CD4-positive, alpha-beta T cell treated with Interleukin-1 beta for 1 hour (primary cell): Measurements from ENCODE around the gene GJC1.
"Not testable (repeated sequence)": the region's sequence is repeated elsewhere in the genome, so short reads cannot be mapped to it uniquely, and the experiment has no call there.

Experiments used
- DNase-seq, 2 donors: peaks; one replicate each; pipeline ENCODE4 v3.0.0-alpha.2; 2020 to 2022

Gene GJC1

GRCh38 chr17:44758414-44759085 is 71.5 kb downstream of the GJC1 start, which contains the start of gene ADAM11:
Gene ADAM11, plus strand, starts transcription at chr17:44758988. Its CDS starts 212 bp downstream, at chr17:44759200.
- DNase-seq: no peak

- no peak for DNase-seq
Measured at GRCh38 chr17:44757918-44758413, 72.1 kb downstream of the GJC1 start.

GRCh38 chr17:44757045-44757917 is 72.8 kb downstream of the GJC1 start:
- DNase-seq: no peak

- not testable (repeated sequence) for DNase-seq
Measured at GRCh38 chr17:44755180-44755579, 74.9 kb downstream of the GJC1 start.

DNA sequence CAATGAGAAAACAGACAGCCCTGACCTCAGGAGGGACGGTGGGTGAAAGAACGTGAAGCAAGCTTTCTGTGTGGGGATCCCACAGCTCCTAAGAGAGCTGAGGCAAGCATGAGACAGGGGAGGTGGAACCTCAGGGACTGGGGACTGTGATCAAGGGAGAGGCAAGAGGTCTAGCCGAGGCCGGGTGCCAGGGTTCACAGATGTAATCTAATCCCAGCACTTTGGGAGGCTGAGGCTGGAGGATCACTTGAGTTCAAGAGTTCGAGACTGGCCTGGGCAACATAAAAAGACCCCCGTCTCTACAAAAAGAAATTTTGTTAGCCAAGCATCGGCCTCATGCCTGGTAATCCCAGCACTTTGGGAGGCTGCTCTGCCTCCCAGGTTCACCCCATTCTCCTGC is 75.8 kb downstream of the GJC1 start:
- no peak for DNase-seq

DNA sequence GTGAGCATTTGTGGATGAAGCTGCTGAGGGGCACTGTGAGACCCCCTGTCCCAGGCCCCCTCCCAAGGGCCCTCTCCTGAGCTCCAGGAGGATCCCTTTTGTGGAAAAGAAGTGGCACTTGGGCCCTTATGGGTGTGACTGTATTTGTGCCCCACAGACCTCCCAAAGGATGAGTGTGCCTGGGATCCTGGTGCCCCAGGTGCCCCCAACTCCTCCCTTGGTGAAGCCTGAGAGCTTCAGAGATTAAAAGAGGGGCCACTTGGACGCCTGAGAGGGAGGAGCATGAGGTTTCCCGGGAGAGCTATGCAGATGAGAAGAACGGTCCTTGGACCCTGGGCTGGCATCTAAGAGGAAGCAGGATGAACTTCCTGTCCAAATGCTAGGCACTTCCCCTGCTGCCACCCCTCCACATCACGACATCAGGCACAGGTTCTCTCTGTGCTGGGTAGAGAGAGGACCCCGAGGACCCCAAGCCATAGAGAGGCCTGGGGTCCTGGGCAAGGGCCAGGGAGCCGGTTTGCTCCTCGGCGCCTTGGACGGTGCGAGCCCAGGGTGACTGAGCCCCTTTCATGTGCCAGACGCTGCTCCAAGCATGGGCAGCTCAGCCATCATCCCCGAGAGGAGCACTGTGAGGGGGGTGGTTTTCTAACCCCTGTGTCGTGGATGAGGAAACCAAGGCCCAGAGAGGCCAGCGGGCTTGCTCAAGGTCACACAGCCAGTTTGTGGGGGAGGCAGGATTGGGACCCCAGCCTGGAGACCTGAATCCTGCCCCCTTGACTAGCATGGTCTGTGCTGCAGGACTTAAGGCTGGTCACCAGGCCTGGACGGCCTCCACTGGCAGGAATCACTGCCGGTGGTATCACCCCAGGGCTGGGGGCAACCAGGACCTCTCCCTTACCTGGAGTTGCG is 76.9 kb downstream of the GJC1 start:
- DNase-seq: no peak

DNA sequence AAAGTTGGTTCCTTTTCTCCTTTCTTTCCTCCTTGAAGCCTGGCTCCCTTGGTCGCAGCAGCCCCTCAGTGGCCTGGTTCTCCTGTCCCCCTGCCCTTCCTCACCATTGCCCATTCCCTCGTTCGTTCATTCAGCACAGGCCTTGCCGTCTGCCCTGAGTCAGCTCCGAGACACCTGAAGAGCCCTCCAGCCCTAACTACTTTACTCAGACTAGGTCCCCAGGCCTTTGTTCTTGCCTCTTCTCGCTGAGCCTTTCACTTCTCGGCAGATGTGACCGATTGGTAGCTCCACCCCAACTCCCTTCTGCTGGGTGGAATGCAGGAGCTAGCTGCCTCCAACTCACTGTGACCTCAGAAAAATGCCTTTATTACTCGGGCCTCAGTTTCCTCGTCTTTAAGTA is 78.3 kb downstream of the GJC1 start:
- no peak for DNase-seq

DNA sequence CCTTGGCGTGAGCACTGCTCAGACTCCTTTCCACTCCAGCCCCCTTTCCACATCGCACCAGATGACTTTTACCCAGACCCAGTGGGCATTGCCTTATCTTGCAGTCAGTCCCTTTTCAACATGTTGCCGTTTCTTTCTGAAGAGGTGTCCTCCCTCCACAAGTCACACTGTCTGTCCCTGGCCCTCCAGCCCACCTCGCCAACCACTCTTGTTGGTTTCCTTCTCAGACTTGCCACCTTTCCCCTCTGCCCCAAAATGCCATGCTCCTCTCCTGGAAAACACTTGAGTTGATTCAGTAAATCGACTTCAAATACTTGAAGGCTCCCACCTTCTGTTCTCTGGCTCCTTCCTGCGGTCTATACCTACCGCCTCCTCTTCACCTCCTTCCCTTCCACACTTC is 78.8 kb downstream of the GJC1 start:
- DNase-seq: no peak

- no peak for DNase-seq
Measured at GRCh38 chr17:44749980-44750318, 80.1 kb downstream of the GJC1 start.

DNA sequence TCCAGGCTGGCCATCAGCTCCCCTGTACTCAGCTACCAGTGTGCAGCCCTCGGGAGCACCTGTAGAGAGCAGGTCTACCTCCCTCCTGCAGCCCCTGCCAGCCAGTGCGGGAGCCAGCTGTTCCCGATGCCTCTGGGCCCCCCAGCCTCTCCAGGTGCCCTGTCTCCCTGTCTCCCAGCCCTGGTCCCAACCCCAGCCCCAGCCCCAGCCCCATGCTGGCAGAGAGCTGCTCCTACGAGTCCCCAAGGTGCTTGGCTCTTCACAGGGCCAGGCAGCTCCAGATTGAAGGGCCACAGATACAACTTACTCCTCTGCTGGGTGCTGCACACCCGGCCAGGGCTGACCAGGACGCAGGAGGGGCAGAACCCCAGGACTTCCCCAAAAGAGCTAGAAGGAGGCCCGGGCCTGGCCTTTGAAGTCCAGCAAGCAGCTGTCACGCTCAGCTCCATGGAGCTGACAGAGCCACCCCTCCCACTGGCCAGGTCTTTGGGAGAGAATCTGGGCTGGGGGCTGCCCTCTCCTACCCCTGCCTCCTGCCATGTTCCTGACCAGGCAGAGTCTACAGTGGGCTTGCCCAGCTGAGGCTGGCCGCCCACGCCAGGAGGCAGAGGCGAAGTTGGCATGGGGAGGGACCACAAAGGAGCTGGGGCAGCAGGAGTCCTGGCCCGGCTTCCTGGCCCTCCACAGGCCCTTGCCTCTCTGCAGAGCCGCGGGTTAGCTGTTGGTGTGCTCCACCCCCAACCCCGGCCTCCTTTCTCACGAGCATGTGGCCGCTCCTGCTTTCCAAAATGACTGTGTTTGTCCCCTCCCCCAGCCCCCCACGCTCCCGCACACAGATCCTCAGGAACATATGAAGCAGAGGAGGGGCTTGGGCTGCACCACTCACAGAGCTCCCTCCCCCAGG is 80.8 kb downstream of the GJC1 start:
- DNase-seq: no peak
